ENCODE measurements around the gene TLL2.

TLL2 gene

DNA sequence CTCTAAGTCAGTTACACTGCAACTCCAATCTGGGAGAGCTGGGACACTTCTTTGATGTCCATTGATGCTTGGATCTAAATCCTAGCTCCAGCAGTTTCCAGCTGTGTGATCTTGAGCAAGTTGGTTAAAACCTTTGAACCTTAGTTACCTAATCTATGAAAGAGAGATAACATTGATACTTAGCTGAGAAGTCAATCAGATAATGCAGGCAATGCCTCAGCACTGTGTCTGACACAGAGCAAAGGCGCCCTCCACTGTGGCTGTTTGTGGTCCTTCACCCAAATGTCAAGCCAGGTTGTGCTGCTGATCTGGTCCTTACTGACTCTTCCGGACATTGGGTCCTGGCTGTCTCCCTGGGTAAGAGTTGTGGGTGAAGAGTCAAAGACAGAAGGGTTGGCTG is 189.3 kb downstream of the TLL2 start:
- DNase-seq (ENCODE audit: low read depth, low spot score) = no peak

DNA sequence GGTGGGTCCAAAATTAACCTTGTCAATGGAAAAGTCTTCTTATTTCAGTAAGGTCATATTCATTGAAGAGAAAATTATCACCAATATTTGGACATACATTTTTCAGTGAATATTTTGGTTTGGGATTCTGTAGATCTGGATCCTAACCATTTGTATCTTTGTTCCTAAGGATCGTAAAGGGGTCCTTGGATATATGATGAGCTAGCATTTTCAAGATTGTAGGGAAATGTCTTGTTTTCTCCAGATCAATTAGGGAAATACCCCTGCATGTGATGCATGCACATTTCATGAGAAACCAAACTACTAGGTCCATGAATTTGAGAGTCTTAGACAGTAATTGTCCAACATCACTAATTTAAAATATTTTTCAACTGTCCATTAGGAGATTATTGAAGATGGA is 191.5 kb downstream of the TLL2 start:
- no peak for DNase-seq (ENCODE audit: low read depth, low spot score)

DNA sequence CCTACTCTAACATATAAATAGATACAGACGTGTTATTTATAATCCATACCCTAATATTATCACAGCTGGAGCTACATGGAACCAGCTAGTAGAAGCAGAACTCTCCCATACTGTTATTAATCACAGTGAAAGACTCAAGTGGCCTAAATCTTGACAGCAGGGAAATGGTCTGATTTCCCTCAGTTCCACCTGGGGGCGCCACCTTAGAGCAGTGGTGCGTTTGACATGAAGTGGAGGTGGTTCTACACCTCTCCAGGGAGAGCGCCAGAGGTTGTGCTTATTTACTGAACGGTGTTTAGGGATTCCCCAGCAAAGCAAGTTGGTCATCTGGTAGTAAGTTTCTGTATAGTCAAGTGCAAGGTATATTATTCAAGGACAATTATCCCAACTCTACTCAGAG is 191.9 kb downstream of the TLL2 start:
- DNase-seq (ENCODE audit: low read depth, low spot score) = no peak

DNA sequence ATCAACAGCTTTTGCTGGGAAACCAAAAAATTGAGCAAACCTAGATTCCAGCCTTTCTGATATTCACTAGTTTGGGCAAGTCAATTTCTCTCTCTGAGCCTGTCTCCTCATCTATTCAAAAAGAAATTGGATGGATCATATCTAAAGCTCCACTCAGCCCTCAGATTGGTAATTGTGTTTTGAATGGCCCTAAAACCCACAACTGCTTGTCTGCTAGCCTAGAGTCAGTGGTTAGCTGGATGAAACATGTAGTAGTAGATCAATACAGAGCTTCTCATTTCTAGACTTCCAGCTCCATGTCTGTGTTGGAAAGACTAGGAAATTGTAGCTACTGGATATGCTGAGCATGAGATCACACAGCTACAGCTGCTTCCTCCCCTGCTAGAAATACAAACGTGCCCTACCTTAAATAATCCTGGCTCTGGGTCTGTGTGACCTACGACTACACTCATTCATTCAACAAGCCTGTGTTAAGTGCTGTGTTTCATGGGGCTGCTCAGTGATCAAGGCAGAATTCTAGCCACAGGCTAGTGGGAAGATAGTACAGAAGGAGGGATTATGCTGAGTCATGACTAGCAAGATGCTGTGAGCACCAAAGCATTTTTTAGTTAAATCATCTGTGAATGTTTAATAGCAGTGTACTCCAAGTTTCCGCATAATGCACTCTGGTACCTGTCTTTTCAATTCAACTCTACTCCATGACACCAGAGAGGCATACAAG is 193.8 kb downstream of the TLL2 start:
- no peak for DNase-seq (ENCODE audit: low read depth, low spot score)

DNA sequence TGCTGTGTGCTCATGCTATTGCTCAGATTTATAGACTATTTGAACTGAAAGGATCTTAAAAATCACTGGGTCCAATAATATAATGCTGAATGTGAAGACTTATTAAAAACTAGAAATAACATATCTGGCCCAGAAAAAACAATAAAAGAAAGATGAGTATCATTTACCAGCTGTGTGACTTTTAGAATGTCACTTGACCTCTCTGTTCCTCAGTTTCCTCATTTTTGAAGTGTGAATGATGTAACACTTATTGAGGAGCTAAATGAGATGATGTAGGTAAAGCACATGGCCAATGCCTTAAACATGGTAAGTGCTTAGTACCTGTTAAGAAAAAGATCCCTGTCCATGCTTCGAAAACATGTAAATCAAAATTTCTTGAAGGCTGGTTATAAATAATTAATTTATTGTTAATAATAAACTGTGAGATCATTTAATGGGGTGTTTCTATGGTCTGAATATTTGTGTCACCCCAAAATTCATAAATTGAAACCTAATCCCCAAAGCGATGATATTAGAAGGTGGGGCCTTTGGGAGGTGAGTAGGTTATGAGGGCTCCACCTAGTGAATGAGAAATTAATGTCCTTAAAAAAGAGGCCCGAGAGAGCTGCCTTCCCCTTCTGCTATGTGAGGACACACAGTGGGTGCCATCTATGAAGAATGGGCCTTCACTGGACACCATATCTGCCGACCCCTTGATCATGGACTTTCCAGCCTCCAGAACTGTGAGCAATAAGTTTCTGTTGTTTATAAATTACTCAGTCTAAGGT is 196.5 kb downstream of the TLL2 start:
- no peak for DNase-seq (ENCODE audit: low read depth, low spot score)
